Astrocyte (in vitro differentiated cells and primary cell): Measurements from ENCODE around the gene RAB9B. TPM values are rescaled to one million over a fixed set of nuclear protein-coding genes. Genes with fewer than 3 reads are reported as not detected.
A peak's percentile ranks its signal among the peaks of the same experiment; 100 is the strongest.

Source experiments
- DNase-seq: peaks from one replicate; pipeline ENCODE4 v3.0.0-alpha.2; 2010; ENCODE audit warnings: low read depth
- FAIRE-seq: peaks from 2 replicates; lab custom pipeline; 2011; peaks lifted over from hg19 to GRCh38; lab: Jason Lieb, UNC
- H2AFZ ChIP-seq: 2 replicates; pipeline ENCODE4 v1.6.0; 2012; ENCODE audit warnings: low read depth, low read length, inconsistent platforms
- H3K27ac ChIP-seq: 2 replicates; pipeline ENCODE4 v1.5.1; 2011; ENCODE audit warnings: low read depth, low read length, inconsistent platforms
- H3K27me3 ChIP-seq: 2 replicates; pipeline ENCODE4 v1.6.0; 2011; ENCODE audit warnings: low read length, inconsistent platforms; ENCODE audit not compliant: insufficient read depth
- H3K36me3 ChIP-seq: 2 replicates; pipeline ENCODE4 v1.5.1; 2011; ENCODE audit warnings: low read length, inconsistent platforms; ENCODE audit not compliant: insufficient read depth
- H3K4me1 ChIP-seq: 2 replicates; pipeline ENCODE4 v1.5.1; 2011; ENCODE audit warnings: low read length, inconsistent platforms; ENCODE audit not compliant: insufficient read depth
- H3K4me2 ChIP-seq: 2 replicates; pipeline ENCODE4 v1.6.0; 2012; ENCODE audit warnings: low read length, inconsistent platforms
- H3K4me3 ChIP-seq: 2 replicates; pipeline ENCODE4 v1.5.1; 2011; ENCODE audit warnings: low read depth, mild to moderate bottlenecking, low read length, inconsistent platforms; ENCODE audit not compliant: insufficient read depth
- H3K79me2 ChIP-seq: 2 replicates; pipeline ENCODE4 v1.6.0; 2012; ENCODE audit warnings: mild to moderate bottlenecking, low read length, inconsistent platforms; ENCODE audit not compliant: insufficient read depth
- H3K9ac ChIP-seq: 2 replicates; pipeline ENCODE4 v1.6.0; 2012; ENCODE audit warnings: mild to moderate bottlenecking, low read length, inconsistent platforms
- H3K9me3 ChIP-seq: 2 replicates; pipeline ENCODE4 v1.5.1; 2012; ENCODE audit warnings: low read depth, mild to moderate bottlenecking, low read length, inconsistent platforms; ENCODE audit not compliant: insufficient read depth
- H4K20me1 ChIP-seq: 2 replicates; pipeline ENCODE4 v1.6.0; 2012; ENCODE audit warnings: low read length, inconsistent platforms; ENCODE audit not compliant: insufficient read depth
- H3K27ac Mint-ChIP-seq: one replicate; pipeline ENCODE4 v1.8.0; 2021; ENCODE audit warnings: mild to moderate bottlenecking, mixed read lengths; ENCODE audit not compliant: unreplicated experiment
- H3K27me3 Mint-ChIP-seq: one replicate; pipeline ENCODE4 v1.8.0; 2021; ENCODE audit warnings: low read depth, mixed read lengths; ENCODE audit not compliant: unreplicated experiment
- H3K36me3 Mint-ChIP-seq: one replicate; pipeline ENCODE4 v1.8.0; 2021; ENCODE audit warnings: low read depth, mixed read lengths; ENCODE audit not compliant: unreplicated experiment
- H3K4me1 Mint-ChIP-seq: one replicate; pipeline ENCODE4 v1.8.0; 2021; ENCODE audit warnings: low read depth, mixed read lengths; ENCODE audit not compliant: unreplicated experiment
- H3K4me3 Mint-ChIP-seq: one replicate; pipeline ENCODE4 v1.8.0; 2021; ENCODE audit warnings: mild to moderate bottlenecking, moderate library complexity, mixed read lengths; ENCODE audit not compliant: unreplicated experiment
- H3K9me3 Mint-ChIP-seq: one replicate; pipeline ENCODE4 v1.8.0; 2021; ENCODE audit warnings: mild to moderate bottlenecking, mixed read lengths; ENCODE audit not compliant: unreplicated experiment
- EZH2 ChIP-seq: IDR thresholded peaks from 2 replicates; pipeline ENCODE4 v1.6.1; 2012; ENCODE audit warnings: mild to moderate bottlenecking, low read length, inconsistent platforms; ENCODE audit not compliant: insufficient read depth
- total RNA-seq: library from RNA; stranded (reverse); gene quantifications from 2 replicates; pipeline ENCODE4 v1.2.1, GENCODE V29; 2021
- TF ChIP-seq, protein P1 (sequence below): IDR thresholded peaks from 2 replicates; pipeline ENCODE4 v1.5.1; 2011; ENCODE audit warnings: low read depth, mild to moderate bottlenecking, inconsistent platforms, low read length, moderate library complexity; ENCODE audit not compliant: insufficient read depth

RAB9B gene
- total RNA-seq, 1 donor from 2014 or later: 2.2 TPM

DNA sequence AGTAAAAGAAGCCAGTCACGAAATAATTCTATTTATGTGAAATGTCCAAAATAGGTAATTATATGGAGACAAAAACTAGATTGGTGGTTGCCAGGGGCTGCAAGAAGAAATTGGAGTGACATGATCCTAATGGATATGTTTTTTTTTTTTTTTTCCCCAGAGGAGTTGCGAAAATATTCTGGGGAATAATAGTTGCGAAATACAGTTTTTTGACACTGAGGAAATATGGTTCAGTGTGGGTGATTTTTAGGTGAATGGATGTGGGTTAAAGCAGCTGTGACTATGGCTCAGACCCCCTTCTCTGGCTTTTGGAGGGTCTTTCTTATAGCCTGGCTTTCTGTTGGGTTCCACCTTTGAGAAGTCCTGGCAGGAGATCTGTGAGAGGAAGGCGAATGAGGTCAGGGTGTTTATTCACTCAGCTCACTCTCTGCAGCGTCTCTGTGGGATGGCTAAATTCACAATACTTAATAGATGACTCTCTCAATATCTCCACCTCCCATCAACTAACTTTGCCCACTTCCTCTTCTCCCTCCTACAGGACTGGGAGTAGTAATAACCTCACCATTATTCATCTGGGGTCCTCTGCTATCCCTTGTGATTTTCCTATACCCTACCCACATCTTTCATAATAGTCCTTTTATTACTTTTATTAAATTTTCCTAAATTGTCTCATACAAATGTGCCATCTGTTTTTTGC lies 15.3 kb upstream of the RAB9B start:
- Histone ChIP-seq H3K27ac (no peak overlapping the region), H4K20me1 (no peaks in the 10 kb centered on the region), H3K36me3 (no peaks in the 10 kb centered on the region), H3K27me3 (no peaks in the 10 kb centered on the region), H3K9me3 (no peaks in the 10 kb centered on the region), H3K79me2 (no peaks in the 10 kb centered on the region), H3K4me1 (peaks cover 8% of the 10 kb centered on the region), H3K4me2 (peak overlapping the region; percentile 48), H2AFZ (no peak overlapping the region), H3K9ac (no peak overlapping the region), H3K4me3 (no peak overlapping the region)
- no peaks in the 10 kb centered on the region for H3K36me3 Mint-ChIP-seq
- no peaks in the 10 kb centered on the region for H3K27me3 Mint-ChIP-seq
- FAIRE-seq (peak; percentile 95), DNase-seq (peak; percentile 64)
- peaks cover 12% of the 10 kb centered on the region for H3K4me1 Mint-ChIP-seq
- TF ChIP-seq, protein P1, sequence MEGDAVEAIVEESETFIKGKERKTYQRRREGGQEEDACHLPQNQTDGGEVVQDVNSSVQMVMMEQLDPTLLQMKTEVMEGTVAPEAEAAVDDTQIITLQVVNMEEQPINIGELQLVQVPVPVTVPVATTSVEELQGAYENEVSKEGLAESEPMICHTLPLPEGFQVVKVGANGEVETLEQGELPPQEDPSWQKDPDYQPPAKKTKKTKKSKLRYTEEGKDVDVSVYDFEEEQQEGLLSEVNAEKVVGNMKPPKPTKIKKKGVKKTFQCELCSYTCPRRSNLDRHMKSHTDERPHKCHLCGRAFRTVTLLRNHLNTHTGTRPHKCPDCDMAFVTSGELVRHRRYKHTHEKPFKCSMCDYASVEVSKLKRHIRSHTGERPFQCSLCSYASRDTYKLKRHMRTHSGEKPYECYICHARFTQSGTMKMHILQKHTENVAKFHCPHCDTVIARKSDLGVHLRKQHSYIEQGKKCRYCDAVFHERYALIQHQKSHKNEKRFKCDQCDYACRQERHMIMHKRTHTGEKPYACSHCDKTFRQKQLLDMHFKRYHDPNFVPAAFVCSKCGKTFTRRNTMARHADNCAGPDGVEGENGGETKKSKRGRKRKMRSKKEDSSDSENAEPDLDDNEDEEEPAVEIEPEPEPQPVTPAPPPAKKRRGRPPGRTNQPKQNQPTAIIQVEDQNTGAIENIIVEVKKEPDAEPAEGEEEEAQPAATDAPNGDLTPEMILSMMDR: no peak
- TF ChIP-seq EZH2: no peak
- no peaks in the 10 kb centered on the region for H3K9me3 Mint-ChIP-seq
- H3K4me3 Mint-ChIP-seq: peak overlapping the region; percentile 20
- peak overlapping the region; percentile 53 for H3K27ac Mint-ChIP-seq

DNA sequence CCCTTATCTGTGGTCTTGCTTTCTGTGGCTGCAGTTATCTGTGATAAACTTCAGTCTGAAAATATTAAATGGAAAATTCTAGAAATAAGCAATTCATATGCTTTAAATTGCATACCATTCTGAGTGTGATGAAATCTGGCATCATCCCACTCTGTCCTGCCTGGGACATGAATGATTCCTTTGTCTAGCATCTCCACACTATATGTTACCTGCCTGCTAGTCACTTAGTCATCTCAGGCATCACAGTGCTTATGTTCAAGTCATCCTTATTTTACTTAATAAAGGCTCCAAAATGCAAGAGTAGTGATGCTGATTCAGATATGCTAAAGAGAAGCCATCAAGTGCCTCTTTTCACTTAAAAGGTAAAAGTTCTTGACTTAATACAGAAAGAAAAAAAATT lies 14.3 kb upstream of the RAB9B start:
- FAIRE-seq (no peak), DNase-seq (no peak)
- no peaks in the 10 kb centered on the region for H3K36me3 ChIP-seq
- no peaks in the 10 kb centered on the region for H4K20me1 ChIP-seq
- H3K4me1 ChIP-seq: peaks cover 8% of the 10 kb centered on the region
- H2AFZ ChIP-seq: no peak overlapping the region
- H3K27me3 ChIP-seq: no peaks in the 10 kb centered on the region
- H3K4me2 ChIP-seq: no peak overlapping the region
- no peak overlapping the region for H3K9ac ChIP-seq
- Mint-ChIP-seq H3K9me3 (no peaks in the 10 kb centered on the region), H3K36me3 (no peaks in the 10 kb centered on the region), H3K27me3 (no peaks in the 10 kb centered on the region), H3K4me3 (no peak overlapping the region), H3K4me1 (peaks cover 12% of the 10 kb centered on the region), H3K27ac (no peak overlapping the region)
- H3K27ac ChIP-seq: no peak overlapping the region
- no peaks in the 10 kb centered on the region for H3K79me2 ChIP-seq
- no peak for TF ChIP-seq EZH2
- TF ChIP-seq, protein P1: no peak
- H3K4me3 ChIP-seq: no peak overlapping the region
- H3K9me3 ChIP-seq: no peaks in the 10 kb centered on the region

DNA sequence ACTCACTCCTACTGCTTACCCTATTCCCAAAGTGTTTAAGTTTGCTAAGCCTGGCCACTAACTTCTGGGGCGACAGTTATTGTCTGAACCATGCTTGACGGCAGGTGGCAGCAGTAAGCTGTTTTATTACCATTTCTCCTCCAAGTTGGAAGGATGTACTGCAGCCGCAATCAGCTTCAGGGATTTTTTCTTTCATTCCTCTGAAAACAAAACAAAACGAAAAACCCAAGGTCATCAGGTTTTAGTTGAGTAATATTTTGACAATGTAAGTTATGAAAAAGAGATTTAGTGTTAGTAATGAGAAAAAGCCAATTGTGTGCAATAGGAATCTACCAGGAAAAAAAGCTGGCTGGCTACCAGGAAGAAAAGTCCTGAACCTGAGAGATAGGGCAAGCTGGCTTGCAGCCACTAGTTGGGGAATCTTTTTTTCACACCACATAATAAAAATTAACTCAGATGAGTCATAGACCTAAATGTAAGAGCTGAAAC lies 13.2 kb upstream of the RAB9B start:
- H3K27ac ChIP-seq: no peak overlapping the region
- no peaks in the 10 kb centered on the region for H3K27me3 ChIP-seq
- H3K4me2 ChIP-seq: peak overlapping the region; percentile 50
- H2AFZ ChIP-seq: no peak overlapping the region
- DNase-seq: peak; percentile 83
- H3K4me3 ChIP-seq: no peak overlapping the region
- Mint-ChIP-seq H3K27ac (no peak overlapping the region), H3K4me1 (peaks cover 12% of the 10 kb centered on the region), H3K36me3 (no peaks in the 10 kb centered on the region), H3K4me3 (no peak overlapping the region), H3K9me3 (peaks cover 2% of the 10 kb centered on the region), H3K27me3 (no peaks in the 10 kb centered on the region)
- no peaks in the 10 kb centered on the region for H3K9me3 ChIP-seq
- no peaks in the 10 kb centered on the region for H3K36me3 ChIP-seq
- peaks cover 8% of the 10 kb centered on the region for H3K4me1 ChIP-seq
- no peaks in the 10 kb centered on the region for H4K20me1 ChIP-seq
- no peaks in the 10 kb centered on the region for H3K79me2 ChIP-seq
- no peak overlapping the region for H3K9ac ChIP-seq
- FAIRE-seq: peak; percentile 100
- TF ChIP-seq, protein P1: peak; percentile 54
- TF ChIP-seq EZH2: no peak
